K562 (cell line): ENCODE data around the gene LZTR1. TPM values are rescaled to one million over a fixed set of nuclear protein-coding genes. Genes with fewer than 3 reads are reported as not detected.
A peak's percentile ranks its signal among the peaks of the same experiment; 100 is the strongest.

Experiments
- ATAC-seq: fragments of 200-7000 bp; cut with Tn5 transposase; 3 replicates; pipeline ENCODE4 v1.9.1; 2020; ENCODE audit warnings: moderate library complexity
- BruUV-seq: library from RNA; stranded (reverse); fragments of 400-500 nt; replicated peaks from 2 replicates; lab custom pipeline; 2021; lab: Mats Ljungman, UMichigan
- CTCF ChIA-PET: fragments of 300-600 bp; formaldehyde crosslinking; extraction: SDS; loops from one replicate; lab custom pipeline; 2021; ENCODE audit warnings: low intra/inter-chr PET ratio; lab: Yijun Ruan, JAX
- POLR2A ChIA-PET: fragments of 300-600, 350-650 bp; sonication (Branson Sonifier 250); formaldehyde crosslinking; extraction: SDS; loops from one replicate; lab custom pipeline; 2021; ENCODE audit warnings: antibody characterized with exemption, inconsistent platforms; lab: Yijun Ruan, JAX
- DNase-seq, 4 experiments: peaks; one replicate each; pipeline versions ENCODE4 v3.0.0 to v3.0.0-alpha.2; 2011 to 2018; ENCODE audit warnings: low spot score in 3 of 4, mixed read lengths in 3 of 4; ENCODE audit errors: extremely low read depth in 1 of 4
- FAIRE-seq: peaks from 2 replicates; lab custom pipeline; 2011; peaks lifted over from hg19 to GRCh38; lab: Jason Lieb, UNC
- H2AFZ ChIP-seq: 2 replicates; pipeline ENCODE4 v1.6.0; 2011; ENCODE audit warnings: low read depth, low read length, control low read depth, inconsistent platforms
- H3K27ac ChIP-seq: fragments of 200-600 bp; 3 replicates; pipeline ENCODE4 v1.8.0; 2011; ENCODE audit warnings: low read depth, mild to moderate bottlenecking, control low read depth, inconsistent platforms, low read length, moderate library complexity, mixed read lengths; ENCODE audit errors: extremely low read depth
- H3K27me3 ChIP-seq, 2 experiments: fragments of 300-600 bp in 1 of 2; 2 replicates in 1 of 2; 3 replicates in 1 of 2; pipeline versions ENCODE4 v1.6.0 to v1.8.0; 2011; ENCODE audit warnings: inconsistent platforms in 2 of 2, low read length in 2 of 2, mild to moderate bottlenecking in 1 of 2, mixed read lengths in 1 of 2, moderate library complexity in 1 of 2; ENCODE audit not compliant: control insufficient read depth in 2 of 2, insufficient read depth in 2 of 2
- H3K36me3 ChIP-seq: fragments of 300-600 bp; 3 replicates; pipeline ENCODE4 v1.8.0; 2011; ENCODE audit warnings: mild to moderate bottlenecking, low read length, inconsistent platforms; ENCODE audit not compliant: control insufficient read depth, insufficient read depth
- H3K4me1 ChIP-seq, 2 experiments: fragments of 200-600 bp in 1 of 2; replicated peaks in 1 of 2; 2 replicates in 1 of 2; 3 replicates in 1 of 2; pipeline versions ENCODE4 v1.5.1 to v1.8.0; 2011; ENCODE audit warnings: inconsistent platforms in 2 of 2, low read length in 2 of 2, mild to moderate bottlenecking in 1 of 2, mixed read lengths in 1 of 2, moderate library complexity in 1 of 2; ENCODE audit not compliant: control insufficient read depth in 2 of 2, insufficient read depth in 2 of 2
- H3K4me2 ChIP-seq: 2 replicates; pipeline ENCODE4 v1.6.1; 2011; ENCODE audit warnings: low read length, control low read depth, inconsistent platforms, mixed read lengths; ENCODE audit not compliant: insufficient read depth
- H3K4me3 ChIP-seq: fragments of 200-600 bp; sonication (generic), shearing (Covaris generic); 2 replicates; pipeline ENCODE4 v1.5.1; 2016; ENCODE audit warnings: control low read depth, inconsistent platforms
- H3K79me2 ChIP-seq: fragments of 200-600 bp; 3 replicates; pipeline ENCODE4 v1.8.0; 2011; ENCODE audit warnings: low read length, inconsistent platforms; ENCODE audit not compliant: control insufficient read depth, insufficient read depth
- H3K9ac ChIP-seq, 2 experiments: 2 replicates each; pipeline versions ENCODE4 v1.6.0 to v1.6.1; 2011; ENCODE audit warnings: low read depth in 2 of 2, low read length in 2 of 2, control low read depth in 1 of 2, inconsistent platforms in 1 of 2, mild to moderate bottlenecking in 1 of 2, mixed read lengths in 1 of 2; ENCODE audit not compliant: insufficient read depth in 1 of 2
- H3K9me1 ChIP-seq: one replicate; pipeline ENCODE4 v1.6.0; 2011; ENCODE audit warnings: inconsistent platforms, mild to moderate bottlenecking, low read length, moderate library complexity; ENCODE audit not compliant: control insufficient read depth, insufficient read depth
- H3K9me3 ChIP-seq: replicated peaks from 2 replicates; pipeline ENCODE4 v1.5.1; 2011; ENCODE audit warnings: low read depth, low read length, inconsistent platforms; ENCODE audit not compliant: control insufficient read depth, insufficient read depth
- H4K20me1 ChIP-seq: replicated peaks from 2 replicates; pipeline ENCODE4 v1.6.1; 2011; ENCODE audit warnings: low read length, inconsistent platforms, mixed read lengths; ENCODE audit not compliant: control insufficient read depth, insufficient read depth
- E2F3 ChIP-seq: fragments of 250-450 bp; sonication (Bioruptor Pico); IDR thresholded peaks from 2 replicates; pipeline ENCODE4 v1.4.0; 2020; ENCODE audit warnings: mild to moderate bottlenecking
- EZH2 ChIP-seq: IDR thresholded peaks from 2 replicates; pipeline ENCODE4 v1.6.1; 2012; ENCODE audit warnings: low read depth, mild to moderate bottlenecking, inconsistent platforms, low read length, borderline replicate concordance
- GTF2A2 ChIP-seq: IDR thresholded peaks from 2 replicates; pipeline ENCODE4 v1.6.1; 2016; ENCODE audit warnings: mild to moderate bottlenecking, missing genetic modification characterization, missing compliant biosample characterization
- IRF2 ChIP-seq: sonication (generic); formaldehyde crosslinking; IDR thresholded peaks from 2 replicates; pipeline ENCODE4 v1.8.1; 2022; ENCODE audit warnings: mild to moderate bottlenecking, missing genetic modification reagents
- MYBL2 ChIP-seq, 2 experiments: fragments of 450-650 bp in 1 of 2; sonication (generic) in 1 of 2; formaldehyde crosslinking in 1 of 2; IDR thresholded peaks; 2 replicates each; pipeline versions ENCODE4 v1.6.1 to v1.8.1; 2017 to 2022; ENCODE audit warnings: borderline replicate concordance in 1 of 2, inconsistent platforms in 1 of 2, low read depth in 1 of 2, mild to moderate bottlenecking in 1 of 2, missing genetic modification reagents in 1 of 2, moderate library complexity in 1 of 2
- OTX1 ChIP-seq: fragments of 450-650 bp; formaldehyde crosslinking; IDR thresholded peaks from 2 replicates; pipeline ENCODE4 v1.4.0; 2022; ENCODE audit warnings: mild to moderate bottlenecking
- PURB ChIP-seq: sonication (generic); formaldehyde crosslinking; IDR thresholded peaks from 2 replicates; pipeline ENCODE4 v1.9.0; 2021; ENCODE audit warnings: low read depth, mild to moderate bottlenecking, missing genetic modification reagents
- TAL1 ChIP-seq: fragments of 450-650 bp; IDR thresholded peaks from 2 replicates; pipeline ENCODE4 v1.6.1; 2016; ENCODE audit warnings: mild to moderate bottlenecking
- ZC3H4 ChIP-seq: sonication (generic); formaldehyde crosslinking; IDR thresholded peaks from 2 replicates; pipeline ENCODE4 v1.9.0; 2021; ENCODE audit warnings: missing genetic modification reagents, borderline replicate concordance
- ZSCAN32 ChIP-seq: fragments of 450-650 bp; formaldehyde crosslinking; IDR thresholded peaks from 2 replicates; pipeline ENCODE4 v1.4.0; 2020; ENCODE audit warnings: mild to moderate bottlenecking, moderate library complexity
- WGBS: fragments of 100-300 bp; shearing (Covaris generic); methylation state at CpG from one replicate; pipeline ENCODE4 v1.1.6; 2016; ENCODE audit warnings: low coverage, mixed read lengths; ENCODE audit not compliant: insufficient coverage; ENCODE audit errors: missing lambda C conversion rate; 5-methylcytosine and 5-hydroxymethylcytosine counted together
- in situ Hi-C: fragments of 300-500 bp; cut with MboI; formaldehyde crosslinking; loops from 4 replicates; pipeline ENCODE4 v1.15.0; 2018; ENCODE audit warnings: inconsistent platforms, mixed read lengths
- intact Hi-C: fragments of 100-400 bp; cut with micrococcal nuclease; formaldehyde crosslinking; loops from 2 replicates; pipeline ENCODE4 v1.14.2; 2022
- polyA plus RNA-seq, 8 experiments: library from polyadenylated mRNA; depleted of rRNA in 4 of 8; stranded (reverse) in 5 of 8; unstranded in 3 of 8; fragments of >200 nt; fragmentation: Nextera tagmentation in 2 of 8; fragmentation: Illumina TruSeq in 1 of 8; extraction: Ambion mirVana in 2 of 8; extraction: Trizol in 1 of 8; gene quantifications; 2 replicates each; pipeline versions ENCODE4 v1.2.1 to v1.2.3, GENCODE V29; 2011 to 2014; ENCODE audit warnings: inconsistent platforms in 1 of 8, missing spikeins in 1 of 8
- total RNA-seq, 7 experiments: library from RNA; depleted of rRNA in 6 of 7; stranded (reverse); fragments of >200 nt in 6 of 7; fragmentation: Illumina TruSeq in 2 of 7; extraction: Trizol in 2 of 7; gene quantifications; 2 replicates each; pipeline versions ENCODE4 v1.2.1 to v1.2.3, GENCODE V29; 2011 to 2021; ENCODE audit warnings: low replicate concordance in 1 of 7
- TF ChIP-seq, protein P1 (sequence below): sonication (generic); formaldehyde crosslinking; IDR thresholded peaks from 2 replicates; pipeline ENCODE4 v1.8.1; 2023; ENCODE audit warnings: mild to moderate bottlenecking, missing genetic modification reagents
- TF ChIP-seq, protein P2 (sequence below), 2 experiments: fragments of 450-650 bp in 1 of 2; sonication (generic) in 1 of 2; formaldehyde crosslinking; conservative IDR thresholded peaks; 2 replicates each; pipeline versions ENCODE4 v1.4.0 to v1.8.1; 2020 to 2022; ENCODE audit warnings: mild to moderate bottlenecking in 1 of 2, missing genetic modification reagents in 1 of 2
- TF ChIP-seq, protein P3 (sequence below): sonication (generic); formaldehyde crosslinking; IDR thresholded peaks from 2 replicates; pipeline ENCODE4 v1.8.1; 2022; ENCODE audit warnings: missing genetic modification reagents

LZTR1 gene
- total and polyA plus RNA-seq, 9 of the 15 experiments (the other 6 are each of a cell fraction or from before 2014, with no cell fraction given): 2.2 to 135 (median 63.0) TPM

DNA sequence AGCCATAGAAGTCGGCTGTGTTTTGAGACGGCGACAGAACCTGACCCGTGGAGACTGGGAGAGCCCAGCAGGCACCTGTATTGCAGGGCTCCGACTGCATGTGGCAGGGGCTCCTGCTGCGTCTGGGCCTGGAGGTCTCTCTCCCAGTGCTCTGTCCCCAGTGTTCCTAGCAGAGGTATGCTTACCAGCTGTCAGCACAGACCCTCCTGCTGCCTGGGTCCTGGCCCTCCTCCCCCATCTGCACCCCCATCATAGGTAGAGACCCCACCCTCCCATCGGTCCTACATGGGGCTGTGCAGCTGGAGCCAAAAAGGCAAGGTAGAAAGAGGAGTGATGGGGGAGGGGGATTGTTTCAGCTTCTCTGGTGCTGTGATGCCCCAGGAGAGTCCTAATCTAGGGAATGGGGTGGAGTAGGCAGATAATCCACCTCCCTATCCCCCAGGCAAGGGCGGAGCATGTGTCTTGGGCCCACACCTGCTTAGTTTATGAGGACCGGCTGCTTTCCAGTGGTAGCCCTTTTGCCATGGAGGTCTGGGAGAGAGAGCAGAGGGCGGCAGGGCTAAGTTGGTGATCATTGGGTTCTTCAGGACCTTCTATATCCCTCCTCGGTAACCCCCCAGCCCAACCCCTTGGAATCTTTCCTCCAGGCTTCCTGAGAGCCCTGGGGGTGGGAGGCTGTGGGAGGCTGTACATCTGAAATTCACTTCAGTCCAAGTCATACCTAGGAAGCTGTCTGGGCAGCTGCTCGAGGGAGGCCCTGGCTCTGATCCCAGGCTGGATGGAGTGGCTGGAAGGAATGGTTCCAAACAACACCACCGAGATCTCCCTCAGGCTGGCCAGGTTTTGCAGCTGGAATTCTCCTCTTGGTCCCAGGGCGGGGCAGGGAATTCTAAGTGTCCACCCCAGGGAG lies 44.9 kb downstream of the LZTR1 start:
- ATAC-seq: no peak
- intact Hi-C loops: no loop called here
- peak; percentile 38; the same call in 1 of the 2 replicates for TF ChIP-seq ZSCAN32 (CRISPR knock-in tag)
- TF ChIP-seq EZH2: 0 out of 2 replicates have a peak, but pooled peaks have one; percentile 22
- TF ChIP-seq, protein P1, sequence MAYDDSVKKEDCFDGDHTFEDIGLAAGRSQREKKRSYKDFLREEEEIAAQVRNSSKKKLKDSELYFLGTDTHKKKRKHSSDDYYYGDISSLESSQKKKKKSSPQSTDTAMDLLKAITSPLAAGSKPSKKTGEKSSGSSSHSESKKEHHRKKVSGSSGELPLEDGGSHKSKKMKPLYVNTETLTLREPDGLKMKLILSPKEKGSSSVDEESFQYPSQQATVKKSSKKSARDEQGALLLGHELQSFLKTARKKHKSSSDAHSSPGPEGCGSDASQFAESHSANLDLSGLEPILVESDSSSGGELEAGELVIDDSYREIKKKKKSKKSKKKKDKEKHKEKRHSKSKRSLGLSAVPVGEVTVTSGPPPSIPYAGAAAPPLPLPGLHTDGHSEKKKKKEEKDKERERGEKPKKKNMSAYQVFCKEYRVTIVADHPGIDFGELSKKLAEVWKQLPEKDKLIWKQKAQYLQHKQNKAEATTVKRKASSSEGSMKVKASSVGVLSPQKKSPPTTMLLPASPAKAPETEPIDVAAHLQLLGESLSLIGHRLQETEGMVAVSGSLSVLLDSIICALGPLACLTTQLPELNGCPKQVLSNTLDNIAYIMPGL (CRISPR knock-in tag): peak; percentile 78; the same call in 1 of the 2 replicates
- TF ChIP-seq, protein P2, sequence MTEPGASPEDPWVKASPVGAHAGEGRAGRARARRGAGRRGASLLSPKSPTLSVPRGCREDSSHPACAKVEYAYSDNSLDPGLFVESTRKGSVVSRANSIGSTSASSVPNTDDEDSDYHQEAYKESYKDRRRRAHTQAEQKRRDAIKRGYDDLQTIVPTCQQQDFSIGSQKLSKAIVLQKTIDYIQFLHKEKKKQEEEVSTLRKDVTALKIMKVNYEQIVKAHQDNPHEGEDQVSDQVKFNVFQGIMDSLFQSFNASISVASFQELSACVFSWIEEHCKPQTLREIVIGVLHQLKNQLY (CRISPR knock-in tag; conservative IDR thresholded peaks at IDR 0.05): 0 out of 4 replicates have a peak, but pooled peaks of 1 of the 2 experiments have one; percentile 15
- no peak for TF ChIP-seq TAL1
- TF ChIP-seq E2F3 (CRISPR knock-in tag): peak; percentile 65; the same call in 1 of the 2 replicates
- TF ChIP-seq, protein P3, sequence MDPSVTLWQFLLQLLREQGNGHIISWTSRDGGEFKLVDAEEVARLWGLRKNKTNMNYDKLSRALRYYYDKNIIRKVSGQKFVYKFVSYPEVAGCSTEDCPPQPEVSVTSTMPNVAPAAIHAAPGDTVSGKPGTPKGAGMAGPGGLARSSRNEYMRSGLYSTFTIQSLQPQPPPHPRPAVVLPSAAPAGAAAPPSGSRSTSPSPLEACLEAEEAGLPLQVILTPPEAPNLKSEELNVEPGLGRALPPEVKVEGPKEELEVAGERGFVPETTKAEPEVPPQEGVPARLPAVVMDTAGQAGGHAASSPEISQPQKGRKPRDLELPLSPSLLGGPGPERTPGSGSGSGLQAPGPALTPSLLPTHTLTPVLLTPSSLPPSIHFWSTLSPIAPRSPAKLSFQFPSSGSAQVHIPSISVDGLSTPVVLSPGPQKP (CRISPR knock-in tag): peak; percentile 14; the same call in 1 of the 2 replicates
- TF ChIP-seq OTX1 (CRISPR knock-in tag): 0 out of 2 replicates have a peak, but pooled peaks have one; percentile 9
- TF ChIP-seq IRF2 (CRISPR knock-in tag): peak; percentile 51; the same call in 1 of the 2 replicates
- no peak for TF ChIP-seq GTF2A2
- no peak for TF ChIP-seq MYBL2 (IDR thresholded peaks at IDR 0.05; ENCODE audit: low read depth)
- 0 out of 2 replicates have a peak, but pooled peaks have one; percentile 34 for TF ChIP-seq MYBL2 (CRISPR knock-in tag; IDR thresholded peaks at IDR 0.05; ENCODE audit: borderline replicate concordance)
- TF ChIP-seq PURB (CRISPR knock-in tag): peak; percentile 13; the same call in 1 of the 2 replicates
- peak; percentile 19; the same call in 1 of the 2 replicates for TF ChIP-seq ZC3H4

More for the DNA sequence above, 44.9 kb downstream of the LZTR1 start:
- Histone ChIP-seq H4K20me1 (peaks cover 50% of the 10 kb centered on the region), H3K9ac (peak overlapping the region in 1 of 2 experiments; percentile 32; a peak in 2 of 4 replicates), H3K4me1 (peaks cover 0 to 61% of the 10 kb centered on the region in 2 experiments; a peak in 3 of 5 replicates), H3K9me1 (peaks cover 4% of the 10 kb centered on the region), H3K4me2 (no peak overlapping the region), H2AFZ (no peak overlapping the region), H3K27me3 (peaks cover 45 to 70% of the 10 kb centered on the region in 2 experiments; a peak in 4 of 5 replicates), H3K4me3 (no peak overlapping the region), H3K79me2 (no peaks in the 10 kb centered on the region), H3K36me3 (no peaks in the 10 kb centered on the region), H3K9me3 (no peaks in the 10 kb centered on the region), H3K27ac (no peak overlapping the region)
- in situ Hi-C loops: no loop called here
- no TSS peak for BruUV-seq
- CTCF ChIA-PET: no interaction called here
- POLR2A ChIA-PET: interaction anchor here (0.5 to 10.2 kb wide), 9 partner anchors 9 to 1277 kb away, joined by 3 to 120 read pairs (median 5); partner anchors contain the start of genes LRRC74B, P2RX6 and THAP7
- FAIRE-seq (no peak), DNase-seq (peak in 1 of 4 experiments; percentile 64)
- WGBS: 9% methylated on average over 14 of the region's 14 CpGs
